ENCODE measurements around the gene ARL8B. TPM values are rescaled to one million over a fixed set of nuclear protein-coding genes. Genes with fewer than 3 reads are reported as not detected.

Gene ARL8B
- total RNA-seq, 2 experiments from 2014 or later = 55.4 to 58.5 TPM

- no peak overlapping the region for H3K4me3 Mint-ChIP-seq
- peak overlapping the region; percentile 73 for H3K27ac Mint-ChIP-seq
- no peaks in the 10 kb centered on the region for H3K9me3 Mint-ChIP-seq
- no peak for DNase-seq
- intact Hi-C loops (cut with micrococcal nuclease) = no loop called here
- ChIA-PET CTCF (interaction anchor here (0.6 kb wide), 1 partner anchor 8 kb away, joined by 3 read pairs; no protein-coding TSS in a partner anchor), POLR2A (interaction anchor here (6.3 kb wide), 1 partner anchor 14 kb away, joined by 109 read pairs; the partner anchor contains the start of gene EDEM1)
- H3K36me3 Mint-ChIP-seq = peaks cover 75% of the 10 kb centered on the region
- H3K27me3 Mint-ChIP-seq = no peaks in the 10 kb centered on the region
- H3K4me1 Mint-ChIP-seq (ENCODE audit: low read depth) = peaks cover 75% of the 10 kb centered on the region
Observed at GRCh38 chr3:5201536-5201935, 79.4 kb downstream of the ARL8B start.

GRCh38 chr3:5202222-5202621 is 80.1 kb downstream of the ARL8B start:
- Mint-ChIP-seq H3K27me3 (no peaks in the 10 kb centered on the region), H3K36me3 (peaks cover 74% of the 10 kb centered on the region), H3K9me3 (no peaks in the 10 kb centered on the region), H3K4me3 (no peak overlapping the region), H3K27ac (peak overlapping the region; percentile 73), H3K4me1 (ENCODE audit: low read depth) (peaks cover 68% of the 10 kb centered on the region)
- intact Hi-C loops (cut with micrococcal nuclease) = no loop called here
- POLR2A ChIA-PET = no interaction called here
- DNase-seq = no peak
- CTCF ChIA-PET = interaction anchor here (0.6 kb wide), 1 partner anchor 9 kb away, joined by 3 read pairs; no protein-coding TSS in a partner anchor

GRCh38 chr3:5205165-5205941 is 83.3 kb downstream of the ARL8B start:
- DNase-seq = peak; percentile 74
- Mint-ChIP-seq H3K4me3 (no peak overlapping the region), H3K4me1 (ENCODE audit: low read depth) (peaks cover 43% of the 10 kb centered on the region), H3K27me3 (no peaks in the 10 kb centered on the region), H3K27ac (peak overlapping the region; percentile 89), H3K36me3 (peaks cover 77% of the 10 kb centered on the region), H3K9me3 (no peaks in the 10 kb centered on the region)
- ChIA-PET CTCF (interaction anchor here (1.0 to 1.6 kb wide), 2 partner anchors 9 to 19 kb away, joined by 3 read pairs; no protein-coding TSS in a partner anchor), POLR2A (interaction anchor here (0.9 to 2.7 kb wide), 6 partner anchors 8 to 370 kb away, joined by 3 to 20 read pairs (median 6); partner anchors contain the start of genes ARL8B and EDEM1)
- intact Hi-C loops (cut with micrococcal nuclease) = loop anchor here (1.0 to 2.0 kb wide), 2 partner anchors 8 to 15 kb away; no protein-coding TSS in a partner anchor

GRCh38 chr3:5210926-5211325 is 88.8 kb downstream of the ARL8B start:
- Mint-ChIP-seq H3K27ac (no peak overlapping the region), H3K4me1 (ENCODE audit: low read depth) (peaks cover 25% of the 10 kb centered on the region), H3K36me3 (peaks cover 89% of the 10 kb centered on the region), H3K9me3 (no peaks in the 10 kb centered on the region), H3K4me3 (no peak overlapping the region), H3K27me3 (no peaks in the 10 kb centered on the region)
- DNase-seq = no peak
- CTCF ChIA-PET = no interaction called here
- POLR2A ChIA-PET = no interaction called here
- intact Hi-C loops (cut with micrococcal nuclease) = no loop called here

- Mint-ChIP-seq H3K9me3 (no peaks in the 10 kb centered on the region), H3K27me3 (no peaks in the 10 kb centered on the region), H3K27ac (peak overlapping the region; percentile 74), H3K4me3 (no peak overlapping the region), H3K4me1 (ENCODE audit: low read depth) (peaks cover 24% of the 10 kb centered on the region), H3K36me3 (peaks cover 86% of the 10 kb centered on the region)
- ChIA-PET CTCF (interaction anchor here (1.0 kb wide), 1 partner anchor 10 kb away, joined by 4 read pairs; no protein-coding TSS in a partner anchor), POLR2A (no interaction called here)
- intact Hi-C loops (cut with micrococcal nuclease) = no loop called here
- no peak for DNase-seq
Observed at GRCh38 chr3:5212628-5213573, 90.8 kb downstream of the ARL8B start.

- ChIA-PET POLR2A (no interaction called here), CTCF (interaction anchor here (1.0 kb wide), 1 partner anchor 9 kb away, joined by 4 read pairs; no protein-coding TSS in a partner anchor)
- H3K9me3 Mint-ChIP-seq = no peaks in the 10 kb centered on the region
- DNase-seq = no peak
- no peak overlapping the region for H3K4me3 Mint-ChIP-seq
- H3K27me3 Mint-ChIP-seq = no peaks in the 10 kb centered on the region
- H3K27ac Mint-ChIP-seq = peak overlapping the region; percentile 74
- intact Hi-C loops (cut with micrococcal nuclease) = no loop called here
- H3K4me1 Mint-ChIP-seq (ENCODE audit: low read depth) = peaks cover 24% of the 10 kb centered on the region
- peaks cover 84% of the 10 kb centered on the region for H3K36me3 Mint-ChIP-seq
Observed at GRCh38 chr3:5213574-5213966, 91.5 kb downstream of the ARL8B start.

- Mint-ChIP-seq H3K4me3 (no peak overlapping the region), H3K27me3 (no peaks in the 10 kb centered on the region), H3K36me3 (peaks cover 78% of the 10 kb centered on the region), H3K27ac (peak overlapping the region; percentile 74), H3K9me3 (no peaks in the 10 kb centered on the region), H3K4me1 (ENCODE audit: low read depth) (peaks cover 23% of the 10 kb centered on the region)
- DNase-seq = no peak
- CTCF ChIA-PET = no interaction called here
- POLR2A ChIA-PET = no interaction called here
- intact Hi-C loops (cut with micrococcal nuclease) = no loop called here
Observed at GRCh38 chr3:5214352-5214751, 92.3 kb downstream of the ARL8B start.

GRCh38 chr3:5217824-5218595 is 95.9 kb downstream of the ARL8B start:
- Mint-ChIP-seq H3K9me3 (no peaks in the 10 kb centered on the region), H3K27ac (peak overlapping the region; percentile 54), H3K36me3 (peaks cover 49% of the 10 kb centered on the region), H3K27me3 (no peaks in the 10 kb centered on the region), H3K4me1 (ENCODE audit: low read depth) (peaks cover 13% of the 10 kb centered on the region), H3K4me3 (no peak overlapping the region)
- POLR2A ChIA-PET = interaction anchor here (0.6 to 0.7 kb wide), 2 partner anchors 57 to 211 kb away, joined by 3 to 4 read pairs; no protein-coding TSS in a partner anchor
- DNase-seq = no peak
- intact Hi-C loops (cut with micrococcal nuclease) = no loop called here
- CTCF ChIA-PET = no interaction called here

GRCh38 chr3:5218815-5219214 is 96.7 kb downstream of the ARL8B start:
- ChIA-PET CTCF (no interaction called here), POLR2A (interaction anchor here (0.6 kb wide), 1 partner anchor 58 kb away, joined by 3 read pairs; no protein-coding TSS in a partner anchor)

GRCh38 chr3:5219216-5219615 is 97.1 kb downstream of the ARL8B start:
- ChIA-PET CTCF (no interaction called here), POLR2A (no interaction called here)
- intact Hi-C loops (cut with micrococcal nuclease) = no loop called here
- Mint-ChIP-seq H3K36me3 (peaks cover 37% of the 10 kb centered on the region), H3K4me3 (no peak overlapping the region), H3K27me3 (no peaks in the 10 kb centered on the region), H3K9me3 (no peaks in the 10 kb centered on the region), H3K4me1 (ENCODE audit: low read depth) (peaks cover 6% of the 10 kb centered on the region), H3K27ac (peak overlapping the region; percentile 54)
- no peak for DNase-seq

More at GRCh38 chr3:5218815-5219214, 96.7 kb downstream of the ARL8B start:
- peaks cover 41% of the 10 kb centered on the region for H3K36me3 Mint-ChIP-seq
- no peak overlapping the region for H3K4me3 Mint-ChIP-seq
- no peaks in the 10 kb centered on the region for H3K27me3 Mint-ChIP-seq
- H3K27ac Mint-ChIP-seq = peak overlapping the region; percentile 54
- H3K4me1 Mint-ChIP-seq (ENCODE audit: low read depth) = peaks cover 6% of the 10 kb centered on the region
- no peak for DNase-seq
- no peaks in the 10 kb centered on the region for H3K9me3 Mint-ChIP-seq
- intact Hi-C loops (cut with micrococcal nuclease) = no loop called here

- Mint-ChIP-seq H3K9me3 (no peaks in the 10 kb centered on the region), H3K36me3 (peaks cover 27% of the 10 kb centered on the region)
Observed at GRCh38 chr3:5220193-5220592, 98.1 kb downstream of the ARL8B start.

More at GRCh38 chr3:5220193-5220592, 98.1 kb downstream of the ARL8B start:
- no peak for DNase-seq
- H3K27me3 Mint-ChIP-seq = no peaks in the 10 kb centered on the region
- ChIA-PET CTCF (interaction anchor here (0.8 kb wide), 1 partner anchor 475 kb away, joined by 3 read pairs; no protein-coding TSS in a partner anchor), POLR2A (interaction anchor here (0.8 kb wide), 1 partner anchor 23 kb away, joined by 3 read pairs; no protein-coding TSS in a partner anchor)
- no peak overlapping the region for H3K4me3 Mint-ChIP-seq
- intact Hi-C loops (cut with micrococcal nuclease) = loop anchor here (10.0 kb wide), 2 partner anchors 115 to 515 kb away; no protein-coding TSS in a partner anchor
- peaks cover 6% of the 10 kb centered on the region for H3K4me1 Mint-ChIP-seq (ENCODE audit: low read depth)
- H3K27ac Mint-ChIP-seq = peak overlapping the region; percentile 52
